Adrenal gland (tissue), 12 donors: ENCODE results near the gene DSCAML1. TPM values are rescaled to one million over a fixed set of nuclear protein-coding genes. Genes with fewer than 3 reads are reported as not detected.

Experiments
- DNase-seq, 7 donors: peaks; one replicate each; pipeline ENCODE4 v3.0.0-alpha.2; 2019 to 2020
- H3K27ac ChIP-seq, 5 donors: fragments of 200-600 bp; sonication (generic) in 4 of 5; 1 replicate in 3 of 5; 2 replicates in 2 of 5; pipeline versions ENCODE4 v1.5.1 to v1.8.0; 2016 to 2020; ENCODE audit warnings: mild to moderate bottlenecking in 1 of 5
- H3K27me3 ChIP-seq: fragments of 200-600 bp; 2 replicates; pipeline ENCODE4 v1.8.0; 2021
- H3K36me3 ChIP-seq, 2 donors: fragments of 200-600 bp; replicated peaks in 1 of 2; 1 replicate in 1 of 2; 2 replicates in 1 of 2; pipeline versions ENCODE4 v1.5.1 to v1.8.0; 2018 to 2022
- H3K4me1 ChIP-seq, 2 donors: fragments of 200-600 bp; replicated peaks in 1 of 2; 1 replicate in 1 of 2; 2 replicates in 1 of 2; pipeline versions ENCODE4 v1.5.1 to v1.8.0; 2018 to 2021
- H3K4me3 ChIP-seq, 4 donors: fragments of 200-600 bp; sonication (generic) in 3 of 4; one replicate each; pipeline ENCODE4 v1.5.1; 2016 to 2018
- H3K9me3 ChIP-seq, 3 donors: fragments of 200-600 bp; sonication (generic) in 1 of 3; replicated peaks in 1 of 3; 1 replicate in 2 of 3; 2 replicates in 1 of 3; pipeline versions ENCODE4 v1.5.1 to v1.8.0; 2016 to 2021
- CTCF ChIP-seq, 6 experiments: fragments of 450-650 bp in 4 of 6; fragments of 200-600 bp in 2 of 6; sonication (generic) in 1 of 6; IDR thresholded peaks; 1 replicate in 5 of 6; 2 replicates in 1 of 6; pipeline versions ENCODE4 v1.5.1 to v1.8.0; 2016 to 2021; ENCODE audit warnings: antibody characterized with exemption in 6 of 6, mild to moderate bottlenecking in 2 of 6, moderate library complexity in 1 of 6
- POLR2A ChIP-seq, 2 donors: fragments of 450-650 bp; IDR thresholded peaks; one replicate each; pipeline ENCODE4 v1.6.1; 2017; ENCODE audit warnings: antibody characterized with exemption in 2 of 2, mild to moderate bottlenecking in 2 of 2, moderate library complexity in 1 of 2
- WGBS, 4 donors: extraction: QIAGEN DNeasy Blood & Tissue Kit in 2 of 4; methylation state at CpG; one replicate each; pipeline versions ENCODE4 v1.1.5 to v1.1.7; 2013 to 2017; 5-methylcytosine and 5-hydroxymethylcytosine counted together
- intact Hi-C, 2 donors: fragments of 100-400 bp; cut with DNase I; formaldehyde crosslinking; loops; one replicate each; pipeline versions ENCODE4 v1.14.1 to v1.15.0; 2022 to 2023
- polyA plus RNA-seq, 3 donors: library from polyadenylated mRNA; stranded (reverse); fragments of 200-250 nt in 2 of 3; fragments of 350-450 nt in 1 of 3; fragmentation: Illumina TruSeq in 1 of 3; extraction: RNeasy Lipid Tissue Mini Kit (QIAGEN cat#74804) in 1 of 3; gene quantifications; one replicate each; pipeline ENCODE4 v1.2.3, GENCODE V29; 2013 to 2014
- total RNA-seq, 9 donors: library from RNA; depleted of rRNA in 4 of 9; stranded (reverse); fragments of >200 nt in 4 of 9; fragments of 120-200 nt in 1 of 9; fragmentation: NEBNext Ultra II Directional in 1 of 9; extraction: Animal tissue kit (Norgen Biotek cat#: 25700) in 1 of 9; gene quantifications; one replicate each; pipeline versions ENCODE4 v1.1.0 to v1.2.4, GENCODE V29; 2013 to 2023
- donor health status: healthy with polysubstance abuse.
- donor health status: Bipolar disorder and iron deficiency.
- donor health status: DM: yes; HTN: yes; CAD: no.
- donor health status: DM: no; HTN: no; CAD: no.
- donor health status: DM: no; HTN: no; CAD: no.
- donor health status: DM: yes; HTN: yes; CAD: no.

The DSCAML1 gene
- total and polyA plus RNA-seq, 12 donors = 0.09 to 1.9 (median 0.55) TPM; not detected in 1

GRCh38 chr11:117412176-117412575 is 384.8 kb downstream of the DSCAML1 start:
- H3K4me3 ChIP-seq = no peak overlapping the region
- TF ChIP-seq POLR2A (IDR thresholded peaks at IDR 0.05) = no peak
- no peak for TF ChIP-seq CTCF (IDR thresholded peaks at IDR 0.05)
- no peaks in the 10 kb centered on the region for H3K9me3 ChIP-seq
- peaks cover 0 to 39% of the 10 kb centered on the region in 2 donors for H3K36me3 ChIP-seq
- H3K27me3 ChIP-seq = no peaks in the 10 kb centered on the region
- intact Hi-C loops = no loop called here
- no peak for DNase-seq
- no peak overlapping the region for H3K27ac ChIP-seq
- 84 to 97% (median 89%) methylated on average over 10 of the region's 10 CpGs for WGBS, 4 donors
- H3K4me1 ChIP-seq = no peaks in the 10 kb centered on the region

GRCh38 chr11:117411736-117412135 is 385.3 kb downstream of the DSCAML1 start:
- no peaks in the 10 kb centered on the region for H3K9me3 ChIP-seq
- TF ChIP-seq CTCF (IDR thresholded peaks at IDR 0.05) = no peak
- TF ChIP-seq POLR2A (IDR thresholded peaks at IDR 0.05) = no peak
- no peak overlapping the region for H3K4me3 ChIP-seq
- peaks cover 0 to 39% of the 10 kb centered on the region in 2 donors for H3K36me3 ChIP-seq
- H3K4me1 ChIP-seq = no peaks in the 10 kb centered on the region
- no peak for DNase-seq
- H3K27me3 ChIP-seq = no peaks in the 10 kb centered on the region
- no peak overlapping the region for H3K27ac ChIP-seq
- WGBS, 4 donors = 81 to 92% (median 86%) methylated on average over 7 to 10 of the region's 10 CpGs
- intact Hi-C loops = no loop called here

GRCh38 chr11:117410861-117411710 is 385.9 kb downstream of the DSCAML1 start:
- TF ChIP-seq POLR2A (IDR thresholded peaks at IDR 0.05) = no peak
- TF ChIP-seq CTCF (IDR thresholded peaks at IDR 0.05) = no peak
- H3K9me3 ChIP-seq = no peaks in the 10 kb centered on the region
- no peaks in the 10 kb centered on the region for H3K4me1 ChIP-seq
- intact Hi-C loops = no loop called here
- 76 to 87% (median 86%) methylated on average over 9 to 14 of the region's 14 CpGs for WGBS, 4 donors
- no peak overlapping the region for H3K27ac ChIP-seq
- H3K4me3 ChIP-seq = no peak overlapping the region
- no peaks in the 10 kb centered on the region for H3K27me3 ChIP-seq
- DNase-seq = no peak
- peaks cover 0 to 39% of the 10 kb centered on the region in 2 donors for H3K36me3 ChIP-seq

GRCh38 chr11:117410238-117410637 is 386.8 kb downstream of the DSCAML1 start:
- no peaks in the 10 kb centered on the region for H3K4me1 ChIP-seq
- no peak overlapping the region for H3K4me3 ChIP-seq
- no peaks in the 10 kb centered on the region for H3K9me3 ChIP-seq
- H3K36me3 ChIP-seq = peaks cover 0 to 39% of the 10 kb centered on the region in 2 donors
- DNase-seq = no peak
- WGBS, 4 donors = 90 to 100% (median 97%) methylated on average over 1 of the region's 1 CpG
- intact Hi-C loops = no loop called here
- TF ChIP-seq CTCF (IDR thresholded peaks at IDR 0.05) = no peak
- no peak for TF ChIP-seq POLR2A (IDR thresholded peaks at IDR 0.05)
- H3K27me3 ChIP-seq = no peaks in the 10 kb centered on the region
- H3K27ac ChIP-seq = no peak overlapping the region
